Gastroesophageal sphincter (tissue), 3 donors: ENCODE measurements around the gene COL25A1.

Experiments
- CTCF ChIP-seq, 4 experiments: fragments of 200-600 bp in 2 of 4; fragments of 450-650 bp in 2 of 4; sonication (generic) in 1 of 4; IDR thresholded peaks; one replicate each; pipeline ENCODE4 v1.5.1; 2017 to 2019; ENCODE audit warnings: antibody characterized with exemption in 4 of 4, mild to moderate bottlenecking in 2 of 4, moderate library complexity in 2 of 4
- POLR2A ChIP-seq, 2 donors: fragments of 450-650 bp; IDR thresholded peaks; one replicate each; pipeline ENCODE4 v1.6.1; 2017; ENCODE audit warnings: antibody characterized with exemption in 2 of 2, mild to moderate bottlenecking in 2 of 2, moderate library complexity in 1 of 2
- POLR2AphosphoS5 ChIP-seq: sonication (generic); formaldehyde crosslinking; IDR thresholded peaks from one replicate; pipeline ENCODE4 v1.6.1; 2017; ENCODE audit warnings: antibody characterized with exemption

GRCh38 chr4:109077505-109077904, 225.0 kb downstream of the COL25A1 start:
- TF ChIP-seq CTCF (IDR thresholded peaks at IDR 0.05) (no peak), POLR2A (IDR thresholded peaks at IDR 0.05) (no peak), POLR2AphosphoS5 (no peak)
